Osteocyte (in vitro differentiated cells): ENCODE measurements around the gene BTBD8. TPM values are rescaled to one million over a fixed set of nuclear protein-coding genes. Genes with fewer than 3 reads are reported as not detected.

ENCODE experiments used
- DNase-seq: peaks from one replicate; pipeline ENCODE4 v3.0.0; 2021; ENCODE audit warnings: mixed read lengths; ENCODE audit not compliant: unreplicated experiment; ENCODE audit errors: extremely low spot score
- H3K27ac Mint-ChIP-seq: one replicate; pipeline ENCODE4 v1.8.0; 2021; ENCODE audit warnings: mild to moderate bottlenecking, mixed read lengths; ENCODE audit not compliant: unreplicated experiment
- H3K27me3 Mint-ChIP-seq: one replicate; pipeline ENCODE4 v1.8.0; 2021; ENCODE audit warnings: mixed read lengths; ENCODE audit not compliant: unreplicated experiment
- H3K36me3 Mint-ChIP-seq: one replicate; pipeline ENCODE4 v1.8.0; 2021; ENCODE audit warnings: mixed read lengths; ENCODE audit not compliant: unreplicated experiment
- H3K4me1 Mint-ChIP-seq: one replicate; pipeline ENCODE4 v1.8.0; 2021; ENCODE audit warnings: mixed read lengths; ENCODE audit not compliant: unreplicated experiment
- H3K4me3 Mint-ChIP-seq: one replicate; pipeline ENCODE4 v1.8.0; 2021; ENCODE audit warnings: mild to moderate bottlenecking, moderate library complexity, mixed read lengths; ENCODE audit not compliant: unreplicated experiment
- H3K9me3 Mint-ChIP-seq: one replicate; pipeline ENCODE4 v1.8.0; 2021; ENCODE audit warnings: mixed read lengths; ENCODE audit not compliant: unreplicated experiment
- long read RNA-seq: library from polyadenylated mRNA; unstranded; transcript quantifications from one replicate; pipeline ENCODE4 v2.0.0, GENCODE V29; 2021
- total RNA-seq: library from RNA; stranded (reverse); gene quantifications from 2 replicates; pipeline ENCODE4 v1.2.1, GENCODE V29; 2021
- TF ChIP-seq, protein P1 (sequence below): fragments of 200-600 bp; sonication (generic); IDR thresholded peaks from 2 replicates; pipeline ENCODE4 v1.5.0; 2021; ENCODE audit warnings: antibody characterized with exemption, mild to moderate bottlenecking, moderate library complexity

BTBD8 gene
- total RNA-seq: 1.9 and 2.0 TPM in 2 replicates
- long read RNA-seq, partial matches to known transcripts: 17 of 29 reads
- long read RNA-seq, other reads (novel, unspliced or antisense): 11 of 29 reads

DNA sequence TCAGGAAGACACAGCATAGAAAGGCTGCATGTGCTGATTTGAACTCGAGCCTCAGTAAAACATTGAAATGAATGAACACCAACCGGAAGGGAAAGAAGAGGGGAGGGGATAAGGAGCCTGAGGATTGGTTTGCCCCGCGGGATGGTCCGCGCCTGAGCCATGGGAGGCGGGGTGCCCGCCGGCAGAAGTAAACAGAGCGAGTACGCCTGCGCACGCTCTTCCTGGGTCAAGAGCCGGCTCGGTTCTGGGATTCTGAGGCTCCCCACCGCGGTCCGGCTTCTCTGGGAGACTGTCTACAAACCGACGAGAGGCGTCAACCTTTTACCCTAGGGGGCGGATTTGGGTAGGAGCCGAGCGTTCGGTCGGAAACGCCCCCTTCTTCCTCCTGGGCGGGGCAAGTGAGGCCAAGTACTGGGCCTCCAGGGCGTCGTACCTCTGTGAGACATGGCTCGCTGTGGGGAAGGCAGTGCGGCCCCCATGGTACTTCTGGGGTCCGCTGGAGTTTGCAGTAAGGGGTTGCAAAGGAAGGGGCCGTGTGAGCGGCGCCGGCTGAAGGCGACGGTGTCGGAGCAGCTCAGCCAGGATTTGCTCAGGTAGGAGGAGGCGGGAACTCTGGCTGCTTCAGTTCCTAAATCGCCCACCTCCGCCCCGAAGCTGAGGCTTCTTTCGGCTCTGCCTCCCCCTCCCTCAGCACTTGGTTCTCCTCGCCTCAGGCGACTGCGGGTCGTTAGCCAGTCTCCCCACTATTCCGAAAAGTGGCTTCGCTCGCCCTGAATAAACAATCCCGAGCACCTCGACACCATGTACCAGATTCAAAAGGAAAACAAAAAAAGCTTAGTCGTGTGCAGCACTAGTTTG is at the start of gene BTBD8:
BTBD8 (plus strand) TSS at position 218 of the 858 bp plus-strand sequence; CDS start at position 445, 227 bp downstream.
- peak within 1 kb of the TSS; percentile 96 for H3K4me3 Mint-ChIP-seq
- H3K27me3 Mint-ChIP-seq: peaks cover under 1% of the 10 kb centered on the region
- DNase-seq: peak; percentile 85
- peaks cover 1% of the 10 kb centered on the region for H3K36me3 Mint-ChIP-seq
- peaks cover 8% of the 10 kb centered on the region for H3K4me1 Mint-ChIP-seq
- H3K9me3 Mint-ChIP-seq: peaks cover 12% of the 10 kb centered on the region
- H3K27ac Mint-ChIP-seq: peak within 1 kb of the TSS; percentile 79
- TF ChIP-seq, protein P1, sequence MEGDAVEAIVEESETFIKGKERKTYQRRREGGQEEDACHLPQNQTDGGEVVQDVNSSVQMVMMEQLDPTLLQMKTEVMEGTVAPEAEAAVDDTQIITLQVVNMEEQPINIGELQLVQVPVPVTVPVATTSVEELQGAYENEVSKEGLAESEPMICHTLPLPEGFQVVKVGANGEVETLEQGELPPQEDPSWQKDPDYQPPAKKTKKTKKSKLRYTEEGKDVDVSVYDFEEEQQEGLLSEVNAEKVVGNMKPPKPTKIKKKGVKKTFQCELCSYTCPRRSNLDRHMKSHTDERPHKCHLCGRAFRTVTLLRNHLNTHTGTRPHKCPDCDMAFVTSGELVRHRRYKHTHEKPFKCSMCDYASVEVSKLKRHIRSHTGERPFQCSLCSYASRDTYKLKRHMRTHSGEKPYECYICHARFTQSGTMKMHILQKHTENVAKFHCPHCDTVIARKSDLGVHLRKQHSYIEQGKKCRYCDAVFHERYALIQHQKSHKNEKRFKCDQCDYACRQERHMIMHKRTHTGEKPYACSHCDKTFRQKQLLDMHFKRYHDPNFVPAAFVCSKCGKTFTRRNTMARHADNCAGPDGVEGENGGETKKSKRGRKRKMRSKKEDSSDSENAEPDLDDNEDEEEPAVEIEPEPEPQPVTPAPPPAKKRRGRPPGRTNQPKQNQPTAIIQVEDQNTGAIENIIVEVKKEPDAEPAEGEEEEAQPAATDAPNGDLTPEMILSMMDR: no peak

DNA sequence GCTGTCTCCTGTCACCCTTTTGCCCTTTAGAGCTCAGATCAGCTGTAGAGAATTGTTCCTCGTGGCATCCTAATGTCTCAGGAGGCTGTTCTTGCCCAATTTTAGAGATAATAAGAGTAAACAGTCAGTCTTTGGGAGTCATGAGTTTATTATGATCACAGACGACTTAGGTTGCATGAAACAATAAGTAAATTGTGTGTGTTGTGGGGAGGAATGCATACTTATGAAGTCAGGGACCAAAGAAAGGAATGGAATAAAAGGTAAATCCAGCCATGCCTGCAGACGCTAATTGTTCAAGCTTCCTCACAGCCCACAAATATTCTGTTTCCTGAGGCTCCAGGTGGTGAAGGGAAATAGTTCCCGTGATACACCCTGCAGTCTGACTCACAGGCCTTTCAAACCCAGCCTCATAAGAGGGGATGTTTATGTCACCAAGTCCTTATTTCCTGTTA is 49.5 kb upstream of the BTBD8 start:
- DNase-seq: no peak

DNA sequence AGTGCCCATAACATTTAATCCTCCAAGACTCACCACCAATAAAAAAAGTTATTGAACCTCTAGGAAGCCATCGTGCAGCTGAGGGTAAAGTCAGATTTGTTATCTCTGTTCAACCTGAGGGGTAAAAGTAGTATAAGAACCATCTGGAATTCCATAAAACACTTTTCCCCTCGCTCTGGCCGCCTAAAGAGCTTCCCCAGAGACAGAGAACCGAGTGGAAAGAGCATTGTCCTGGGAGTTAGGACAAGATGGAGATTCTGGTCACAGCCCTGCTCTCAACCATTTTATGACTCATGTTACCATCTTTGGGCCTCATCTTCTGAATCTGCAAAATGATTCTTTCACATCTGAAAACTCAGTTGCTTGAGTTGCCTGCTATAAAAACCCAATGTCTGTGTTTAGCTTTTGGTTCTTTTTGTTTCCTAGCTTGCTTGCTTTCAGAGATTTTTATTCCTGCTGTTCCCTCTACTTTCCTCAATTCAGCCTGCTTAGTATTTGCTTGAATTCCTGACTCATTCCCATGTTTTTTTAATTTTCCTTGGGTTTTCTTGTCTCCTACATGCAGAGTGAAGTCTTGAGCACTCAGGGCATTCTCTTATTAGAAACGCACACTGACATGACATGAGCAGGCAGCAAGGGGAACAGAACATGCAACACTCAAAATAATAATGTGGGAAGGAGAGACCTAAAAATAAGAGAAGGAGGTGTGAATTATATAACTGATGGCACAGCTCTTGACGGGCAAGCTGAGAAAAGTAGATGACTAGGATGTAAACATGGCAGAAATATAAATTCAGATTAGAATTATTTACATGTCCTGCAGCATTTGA is 48.6 kb upstream of the BTBD8 start:
- H3K4me1 Mint-ChIP-seq: peaks cover 3% of the 10 kb centered on the region
- no peak overlapping the region for H3K4me3 Mint-ChIP-seq
- H3K27ac Mint-ChIP-seq: no peak overlapping the region
- no peaks in the 10 kb centered on the region for H3K36me3 Mint-ChIP-seq
- TF ChIP-seq, protein P1: no peak
- H3K27me3 Mint-ChIP-seq: peaks cover 10% of the 10 kb centered on the region
- H3K9me3 Mint-ChIP-seq: no peaks in the 10 kb centered on the region
- no peak for DNase-seq

More for the DNA sequence above, 49.5 kb upstream of the BTBD8 start:
- H3K4me1 Mint-ChIP-seq: peaks cover 3% of the 10 kb centered on the region
- H3K36me3 Mint-ChIP-seq: no peaks in the 10 kb centered on the region
- H3K27me3 Mint-ChIP-seq: peaks cover 4% of the 10 kb centered on the region
- TF ChIP-seq, protein P1: no peak
- H3K27ac Mint-ChIP-seq: no peak overlapping the region
- H3K4me3 Mint-ChIP-seq: peak overlapping the region; percentile 69
- H3K9me3 Mint-ChIP-seq: no peaks in the 10 kb centered on the region

DNA sequence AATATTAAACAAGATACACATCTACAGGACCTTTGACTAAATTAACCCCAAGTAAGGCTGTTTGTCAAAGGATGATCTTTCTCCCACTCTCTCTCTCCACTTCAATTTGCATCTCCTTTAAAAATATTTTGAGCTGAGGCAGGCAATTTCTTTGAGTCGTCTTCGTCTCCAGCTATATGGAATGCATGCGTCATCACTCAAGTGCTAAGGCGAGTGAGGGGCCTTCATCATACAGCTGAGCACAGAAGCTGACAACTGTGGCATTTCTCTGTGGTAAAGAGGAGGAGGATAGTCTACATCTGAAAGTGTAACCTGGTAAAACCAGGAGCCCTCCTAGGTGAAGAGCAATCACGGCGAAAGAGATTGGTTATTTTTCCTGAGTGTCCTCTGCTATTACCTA is 42.7 kb upstream of the BTBD8 start:
- H3K4me1 Mint-ChIP-seq: peaks cover 3% of the 10 kb centered on the region
- no peaks in the 10 kb centered on the region for H3K36me3 Mint-ChIP-seq
- no peak overlapping the region for H3K27ac Mint-ChIP-seq
- no peaks in the 10 kb centered on the region for H3K9me3 Mint-ChIP-seq
- no peak for DNase-seq
- peaks cover 15% of the 10 kb centered on the region for H3K27me3 Mint-ChIP-seq
- TF ChIP-seq, protein P1: no peak
- H3K4me3 Mint-ChIP-seq: no peak overlapping the region
